ENCODE results near the gene CFAP20.
A peak's percentile ranks its signal among the peaks of the same experiment; 100 is the strongest.

Gene CFAP20

GRCh38 chr16:58158725-58159124 is 29.5 kb upstream of the CFAP20 start:
- Mint-ChIP-seq H3K36me3 (ENCODE audit: low read depth) (peaks cover 56% of the 10 kb centered on the region), H3K27ac (no peak overlapping the region), H3K4me1 (no peaks in the 10 kb centered on the region), H3K4me3 (no peak overlapping the region), H3K9me3 (no peaks in the 10 kb centered on the region), H3K27me3 (ENCODE audit: low read depth) (no peaks in the 10 kb centered on the region)
- no peak for TF ChIP-seq CTCF (IDR thresholded peaks at IDR 0.05; ENCODE audit: unreplicated experiment in 3 of 3)

DNA sequence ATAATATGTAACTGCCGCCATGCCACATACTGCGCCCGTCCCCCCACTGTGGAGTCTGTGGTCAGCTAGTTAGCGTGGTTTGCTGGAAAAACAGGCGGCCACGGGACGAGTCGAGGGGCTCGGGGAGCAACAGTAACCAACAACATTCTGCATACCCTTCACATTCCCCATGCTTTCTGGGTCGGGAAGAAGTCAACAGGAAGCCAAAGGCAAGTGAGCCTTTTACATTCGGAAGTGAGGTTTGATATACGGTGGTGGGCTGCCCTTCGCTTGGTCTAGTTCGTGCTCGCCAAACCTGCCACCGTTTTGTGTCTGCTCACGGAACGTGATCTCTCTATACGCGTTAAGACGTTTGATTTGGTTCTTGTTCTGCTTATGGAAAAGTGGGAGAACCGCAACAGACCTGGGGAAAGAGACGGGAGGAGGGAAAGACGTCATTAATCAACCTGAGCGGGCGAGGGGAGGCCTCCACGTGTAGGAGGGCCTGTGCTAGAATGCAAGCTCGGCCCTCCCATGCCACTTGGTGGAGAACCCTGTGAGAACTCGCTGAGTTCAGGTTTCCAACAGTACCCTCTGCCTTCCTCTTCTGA is 28.9 kb upstream of the CFAP20 start:
- TF ChIP-seq CTCF (IDR thresholded peaks at IDR 0.05; ENCODE audit: unreplicated experiment in 3 of 3): no peak
- H3K4me1 Mint-ChIP-seq: no peaks in the 10 kb centered on the region
- H3K9me3 Mint-ChIP-seq: no peaks in the 10 kb centered on the region
- H3K27ac Mint-ChIP-seq: peak overlapping the region in 1 of 3 experiments; percentile 46
- H3K36me3 Mint-ChIP-seq (ENCODE audit: low read depth): peaks cover 50% of the 10 kb centered on the region
- no peaks in the 10 kb centered on the region for H3K27me3 Mint-ChIP-seq (ENCODE audit: low read depth)
- no peak overlapping the region for H3K4me3 Mint-ChIP-seq

GRCh38 chr16:58157239-58157638 is 28.1 kb upstream of the CFAP20 start:
- no peak for TF ChIP-seq CTCF (IDR thresholded peaks at IDR 0.05; ENCODE audit: unreplicated experiment in 3 of 3)
- Mint-ChIP-seq H3K36me3 (ENCODE audit: low read depth) (peaks cover 45% of the 10 kb centered on the region), H3K4me1 (no peaks in the 10 kb centered on the region), H3K9me3 (no peaks in the 10 kb centered on the region), H3K4me3 (no peak overlapping the region), H3K27ac (no peak overlapping the region), H3K27me3 (ENCODE audit: low read depth) (no peaks in the 10 kb centered on the region)

DNA sequence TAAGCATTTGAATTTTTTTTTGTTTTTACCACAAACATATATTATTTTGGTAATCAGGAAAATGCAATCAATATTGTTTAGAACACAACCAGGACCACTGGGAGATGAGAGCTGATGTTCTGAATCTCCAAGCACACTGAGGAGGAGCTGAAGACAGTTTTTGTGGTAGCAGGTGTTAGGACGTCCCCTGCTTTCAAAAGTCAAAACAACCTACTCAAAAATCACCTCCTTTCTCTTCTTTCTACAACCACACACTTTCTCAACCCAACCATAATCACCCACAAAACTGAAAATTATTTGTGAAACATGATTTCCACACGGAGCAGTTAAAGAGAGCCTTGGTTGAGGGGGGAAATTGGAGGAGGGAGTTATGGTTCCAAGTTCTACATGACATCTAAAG is 26.7 kb upstream of the CFAP20 start:
- Mint-ChIP-seq H3K9me3 (no peaks in the 10 kb centered on the region), H3K27ac (no peak overlapping the region), H3K27me3 (ENCODE audit: low read depth) (no peaks in the 10 kb centered on the region), H3K36me3 (ENCODE audit: low read depth) (peaks cover 35% of the 10 kb centered on the region), H3K4me1 (no peaks in the 10 kb centered on the region), H3K4me3 (no peak overlapping the region)
- TF ChIP-seq CTCF (IDR thresholded peaks at IDR 0.05; ENCODE audit: unreplicated experiment in 3 of 3): no peak

DNA sequence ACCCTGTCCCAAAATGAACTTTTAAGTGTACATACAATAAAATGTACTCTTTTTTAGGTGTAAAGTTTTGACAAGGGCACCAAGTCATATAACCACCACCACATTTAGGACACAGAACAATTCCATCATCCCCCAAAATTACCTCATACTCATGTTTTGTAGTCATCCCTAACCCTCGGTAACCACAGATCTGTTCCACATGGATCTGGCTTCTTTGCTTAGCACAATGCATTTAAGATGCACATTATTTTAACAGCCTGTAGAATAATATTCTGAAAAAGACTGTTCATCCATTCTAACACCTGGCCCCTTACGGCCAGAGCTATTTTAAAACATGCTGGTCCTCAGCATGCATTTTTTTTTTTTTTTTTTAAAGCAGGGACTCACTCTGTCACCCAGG is 25.2 kb upstream of the CFAP20 start:
- Mint-ChIP-seq H3K4me1 (no peaks in the 10 kb centered on the region), H3K4me3 (no peak overlapping the region), H3K27me3 (ENCODE audit: low read depth) (no peaks in the 10 kb centered on the region), H3K27ac (no peak overlapping the region), H3K9me3 (no peaks in the 10 kb centered on the region), H3K36me3 (ENCODE audit: low read depth) (peaks cover 22% of the 10 kb centered on the region)
- no peak for TF ChIP-seq CTCF (IDR thresholded peaks at IDR 0.05; ENCODE audit: unreplicated experiment in 3 of 3)

- H3K27ac Mint-ChIP-seq: no peak overlapping the region
- no peak for TF ChIP-seq CTCF (IDR thresholded peaks at IDR 0.05; ENCODE audit: unreplicated experiment in 3 of 3)
- H3K4me3 Mint-ChIP-seq: no peak overlapping the region
- H3K36me3 Mint-ChIP-seq (ENCODE audit: low read depth): peaks cover 6% of the 10 kb centered on the region
- no peaks in the 10 kb centered on the region for H3K9me3 Mint-ChIP-seq
- H3K4me1 Mint-ChIP-seq: no peaks in the 10 kb centered on the region
- no peaks in the 10 kb centered on the region for H3K27me3 Mint-ChIP-seq (ENCODE audit: low read depth)
Measured at GRCh38 chr16:58152246-58152868, 23.2 kb upstream of the CFAP20 start.

All from nephron (organoid).